Lower leg skin (tissue), 3 donors: ENCODE results near the gene PPIH.

Source experiments
- POLR2A ChIP-seq, 2 donors: fragments of 450-650 bp; IDR thresholded peaks; one replicate each; pipeline ENCODE4 v1.6.1; 2016 to 2017; ENCODE audit warnings: antibody characterized with exemption in 2 of 2, mild to moderate bottlenecking in 1 of 2, moderate library complexity in 1 of 2
- TF ChIP-seq, protein P1 (sequence below), 3 donors: fragments of 450-650 bp; IDR thresholded peaks; one replicate each; pipeline ENCODE4 v1.5.1; 2016; ENCODE audit warnings: antibody characterized with exemption in 3 of 3, mild to moderate bottlenecking in 3 of 3, moderate library complexity in 2 of 3

GRCh38 chr1:42618866-42619265 lies 39.4 kb upstream of the PPIH start:
- TF ChIP-seq, protein P1, sequence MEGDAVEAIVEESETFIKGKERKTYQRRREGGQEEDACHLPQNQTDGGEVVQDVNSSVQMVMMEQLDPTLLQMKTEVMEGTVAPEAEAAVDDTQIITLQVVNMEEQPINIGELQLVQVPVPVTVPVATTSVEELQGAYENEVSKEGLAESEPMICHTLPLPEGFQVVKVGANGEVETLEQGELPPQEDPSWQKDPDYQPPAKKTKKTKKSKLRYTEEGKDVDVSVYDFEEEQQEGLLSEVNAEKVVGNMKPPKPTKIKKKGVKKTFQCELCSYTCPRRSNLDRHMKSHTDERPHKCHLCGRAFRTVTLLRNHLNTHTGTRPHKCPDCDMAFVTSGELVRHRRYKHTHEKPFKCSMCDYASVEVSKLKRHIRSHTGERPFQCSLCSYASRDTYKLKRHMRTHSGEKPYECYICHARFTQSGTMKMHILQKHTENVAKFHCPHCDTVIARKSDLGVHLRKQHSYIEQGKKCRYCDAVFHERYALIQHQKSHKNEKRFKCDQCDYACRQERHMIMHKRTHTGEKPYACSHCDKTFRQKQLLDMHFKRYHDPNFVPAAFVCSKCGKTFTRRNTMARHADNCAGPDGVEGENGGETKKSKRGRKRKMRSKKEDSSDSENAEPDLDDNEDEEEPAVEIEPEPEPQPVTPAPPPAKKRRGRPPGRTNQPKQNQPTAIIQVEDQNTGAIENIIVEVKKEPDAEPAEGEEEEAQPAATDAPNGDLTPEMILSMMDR (IDR thresholded peaks at IDR 0.05), result no peak
- no peak for TF ChIP-seq POLR2A (IDR thresholded peaks at IDR 0.05)
